GM21528 (cell line): ENCODE results near the gene PCDHGA5.
"Not testable (repeated sequence)": the region's sequence is repeated elsewhere in the genome, so short reads cannot be mapped to it uniquely, and the experiment has no call there.

Experiments used
- ATAC-seq: cut with Tn5 transposase; IDR thresholded peaks from one replicate; pipeline ENCODE4 v1.9.1; 2021; ENCODE audit warnings: mild to moderate bottlenecking, moderate library complexity; ENCODE audit not compliant: unreplicated experiment, low FRiP score

Gene PCDHGA5

GRCh38 chr5:141411575-141411974 lies 47.6 kb downstream of the PCDHGA5 start:
- no peak for ATAC-seq

- peak; percentile 83 for ATAC-seq
Observed at GRCh38 chr5:141412854-141413539, 49.0 kb downstream of the PCDHGA5 start, which contains the start of gene PCDHGA10. Gene PCDHGA10, plus strand, starts transcription at chr5:141412987. Its CDS starts 189 bp downstream, at chr5:141413176.

GRCh38 chr5:141413540-141414069 lies 49.6 kb downstream of the PCDHGA5 start:
- ATAC-seq = no peak

- ATAC-seq = not testable (repeated sequence)
Observed at GRCh38 chr5:141414548-141415274, 50.7 kb downstream of the PCDHGA5 start.

- not testable (repeated sequence) for ATAC-seq
Observed at GRCh38 chr5:141415275-141415618, 51.3 kb downstream of the PCDHGA5 start.
